Activated effector memory CD4-positive, alpha-beta T cell treated with anti-CD3 and anti-CD28 coated beads, Interleukin-2, amount 50 U/mL, for 16 hours (primary cell): ENCODE measurements around the gene MED20.
A peak's percentile ranks its signal among the peaks of the same experiment; 100 is the strongest.
"Not testable (repeated sequence)": the region's sequence is repeated elsewhere in the genome, so short reads cannot be mapped to it uniquely, and the experiment has no call there.

Source experiments
- DNase-seq: peaks from one replicate; pipeline ENCODE4 v3.0.0-alpha.2; 2020

MED20 gene

GRCh38 chr6:41920921-41921711 is at the start of gene MED20, which contains the start of gene BYSL:
TSS of gene MED20 (minus strand) at chr6:41921139. CDS start at chr6:41921018, 121 bp downstream.
TSS of gene BYSL (plus strand) at chr6:41921499. CDS start at chr6:41921563, 64 bp downstream.
- peak; percentile 98 for DNase-seq

GRCh38 chr6:41970436-41970846 is 49.5 kb upstream of the MED20 start:
- DNase-seq: peak; percentile 79

- no peak for DNase-seq
These were observed 46.7 kb upstream of the MED20 start for GRCh38 chr6:41967312-41968287.

GRCh38 chr6:41966961-41967311 is 46.0 kb upstream of the MED20 start:
- peak; percentile 24 for DNase-seq

GRCh38 chr6:41966214-41966920 is 45.4 kb upstream of the MED20 start:
- DNase-seq: peak; percentile 24

- DNase-seq: peak; percentile 28
These were observed 44.7 kb upstream of the MED20 start for GRCh38 chr6:41965429-41966213.

- peak; percentile 48 for DNase-seq
These were observed 43.4 kb upstream of the MED20 start for GRCh38 chr6:41964201-41964887.

- peak; percentile 42 for DNase-seq
These were observed 42.4 kb upstream of the MED20 start for GRCh38 chr6:41963371-41963770.

- DNase-seq: no peak
These were observed 39.1 kb upstream of the MED20 start for GRCh38 chr6:41960028-41960427.

GRCh38 chr6:41958022-41958856 is 37.3 kb upstream of the MED20 start:
- no peak for DNase-seq

- DNase-seq: no peak
These were observed 36.2 kb upstream of the MED20 start for GRCh38 chr6:41957117-41957516.

GRCh38 chr6:41955412-41955811 is 34.5 kb upstream of the MED20 start:
- DNase-seq: no peak

- DNase-seq: no peak
These were observed 33.7 kb upstream of the MED20 start for GRCh38 chr6:41954668-41955067.

GRCh38 chr6:41947581-41948220 is 26.8 kb upstream of the MED20 start:
- no peak for DNase-seq

GRCh38 chr6:41943456-41943855 is 22.5 kb upstream of the MED20 start:
- no peak for DNase-seq

- not testable (repeated sequence) for DNase-seq
These were observed 21.9 kb upstream of the MED20 start for GRCh38 chr6:41942882-41943281.

- peak; percentile 74 for DNase-seq
These were observed 21.3 kb upstream of the MED20 start for GRCh38 chr6:41942067-41942851.

- peak; percentile 96 for DNase-seq
These were observed 20.5 kb upstream of the MED20 start, which contains the start of gene CCND3 for GRCh38 chr6:41941280-41942066. TSS of gene CCND3 (minus strand) at chr6:41941808. CDS start at chr6:41941649, 159 bp downstream.
